ENCODE data around the gene RPAIN. TPM values are rescaled to one million over a fixed set of nuclear protein-coding genes. Genes with fewer than 3 reads are reported as not detected.

The RPAIN gene
- total RNA-seq, 1 donor, result 41.9 TPM

DNA sequence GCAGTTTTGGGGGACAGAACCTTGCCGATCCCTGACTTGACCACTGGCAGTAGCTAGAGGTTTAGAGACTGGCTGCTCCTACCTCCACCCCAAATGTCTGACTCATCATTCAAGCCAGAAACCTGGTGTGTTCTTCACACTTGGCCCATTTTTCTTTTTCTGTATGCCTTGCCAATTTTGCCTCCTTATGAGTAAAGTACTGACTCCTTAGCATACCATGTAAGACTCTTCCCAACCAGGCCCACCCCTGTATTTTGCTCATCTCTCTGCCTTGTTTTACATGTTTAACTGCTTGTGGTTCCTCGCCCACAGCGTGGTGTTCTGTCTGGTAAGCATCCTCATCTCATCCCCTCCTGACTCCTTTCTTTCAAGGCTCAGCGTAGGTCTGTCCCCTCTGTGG lies 38.4 kb upstream of the RPAIN start:
- peak; percentile 47 for DNase-seq (ENCODE audit: low read depth)
- TF ChIP-seq, protein P1, sequence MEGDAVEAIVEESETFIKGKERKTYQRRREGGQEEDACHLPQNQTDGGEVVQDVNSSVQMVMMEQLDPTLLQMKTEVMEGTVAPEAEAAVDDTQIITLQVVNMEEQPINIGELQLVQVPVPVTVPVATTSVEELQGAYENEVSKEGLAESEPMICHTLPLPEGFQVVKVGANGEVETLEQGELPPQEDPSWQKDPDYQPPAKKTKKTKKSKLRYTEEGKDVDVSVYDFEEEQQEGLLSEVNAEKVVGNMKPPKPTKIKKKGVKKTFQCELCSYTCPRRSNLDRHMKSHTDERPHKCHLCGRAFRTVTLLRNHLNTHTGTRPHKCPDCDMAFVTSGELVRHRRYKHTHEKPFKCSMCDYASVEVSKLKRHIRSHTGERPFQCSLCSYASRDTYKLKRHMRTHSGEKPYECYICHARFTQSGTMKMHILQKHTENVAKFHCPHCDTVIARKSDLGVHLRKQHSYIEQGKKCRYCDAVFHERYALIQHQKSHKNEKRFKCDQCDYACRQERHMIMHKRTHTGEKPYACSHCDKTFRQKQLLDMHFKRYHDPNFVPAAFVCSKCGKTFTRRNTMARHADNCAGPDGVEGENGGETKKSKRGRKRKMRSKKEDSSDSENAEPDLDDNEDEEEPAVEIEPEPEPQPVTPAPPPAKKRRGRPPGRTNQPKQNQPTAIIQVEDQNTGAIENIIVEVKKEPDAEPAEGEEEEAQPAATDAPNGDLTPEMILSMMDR (IDR thresholded peaks at IDR 0.05; ENCODE audit: insufficient read depth, low read length), result no peak
- H3K4me3 ChIP-seq (ENCODE audit: low read depth, low read length), result no peak overlapping the region

GRCh38 chr17:5391678-5392077 lies 28.3 kb upstream of the RPAIN start:
- TF ChIP-seq, protein P1 (IDR thresholded peaks at IDR 0.05; ENCODE audit: insufficient read depth, low read length), result no peak
- no peak overlapping the region for H3K4me3 ChIP-seq (ENCODE audit: low read depth, low read length)
- DNase-seq (ENCODE audit: low read depth), result no peak

DNA sequence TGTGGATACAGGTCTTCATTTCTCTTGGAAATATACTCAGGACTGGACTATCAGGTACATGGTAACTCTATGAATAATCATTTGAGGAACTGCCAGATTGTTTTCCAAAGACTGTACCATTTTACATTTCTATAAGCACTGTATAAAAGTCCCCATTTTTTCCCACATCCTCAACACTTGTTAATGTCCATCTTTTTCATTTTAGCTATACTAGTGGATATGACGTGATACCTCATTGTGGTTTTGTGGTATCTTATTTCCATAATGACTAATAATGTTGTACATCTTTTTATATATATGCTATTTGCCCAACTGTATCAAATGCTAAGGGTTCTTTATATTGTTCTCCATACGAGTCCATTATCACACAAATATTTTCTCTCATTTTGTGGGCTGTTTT lies 23.4 kb upstream of the RPAIN start:
- no peak for DNase-seq (ENCODE audit: low read depth)
- no peak overlapping the region for H3K4me3 ChIP-seq (ENCODE audit: low read depth, low read length)
- TF ChIP-seq, protein P1 (IDR thresholded peaks at IDR 0.05; ENCODE audit: insufficient read depth, low read length), result no peak

DNA sequence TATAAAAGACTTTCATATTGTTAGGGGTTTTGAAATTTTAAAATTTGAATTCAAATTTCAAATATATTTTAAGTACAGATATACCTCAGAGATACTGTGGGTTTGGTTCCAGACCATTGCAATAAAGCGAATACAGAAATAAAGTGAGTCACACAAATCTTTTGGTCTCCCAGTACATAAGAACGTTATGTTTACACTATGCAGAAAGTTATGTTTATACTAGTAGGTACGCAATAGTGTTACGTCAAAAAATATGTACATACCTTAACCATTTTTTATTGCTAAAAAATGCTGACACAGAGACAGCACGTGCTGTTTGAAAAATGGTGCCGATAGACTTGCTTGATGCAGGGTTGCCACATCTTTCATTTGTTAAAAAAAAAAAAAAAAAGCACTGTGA lies 20.2 kb upstream of the RPAIN start:
- DNase-seq (ENCODE audit: low read depth), result no peak
- H3K4me3 ChIP-seq (ENCODE audit: low read depth, low read length), result no peak overlapping the region
- TF ChIP-seq, protein P1 (IDR thresholded peaks at IDR 0.05; ENCODE audit: insufficient read depth, low read length), result no peak

DNA sequence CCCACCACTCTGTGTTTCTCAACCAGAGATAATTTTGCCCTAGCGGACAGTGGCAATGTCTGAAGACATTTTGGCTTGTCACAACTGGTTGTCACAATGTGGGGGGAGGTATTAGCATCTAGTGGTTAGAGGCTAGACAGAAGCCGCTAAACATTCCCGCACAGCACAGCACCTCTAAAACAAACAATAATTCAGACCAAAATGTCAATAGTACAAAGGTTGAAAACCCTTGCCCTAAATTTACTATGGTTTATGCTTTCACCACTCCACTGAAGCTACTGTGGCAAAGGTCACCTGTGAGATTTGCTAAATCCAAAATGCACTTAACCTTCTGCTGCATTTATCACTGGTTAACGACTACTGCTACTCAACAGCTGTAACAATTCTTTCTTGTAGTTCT lies 14.6 kb upstream of the RPAIN start:
- H3K4me3 ChIP-seq (ENCODE audit: low read depth, low read length), result no peak overlapping the region
- no peak for DNase-seq (ENCODE audit: low read depth)
- TF ChIP-seq, protein P1 (IDR thresholded peaks at IDR 0.05; ENCODE audit: insufficient read depth, low read length), result no peak

DNA sequence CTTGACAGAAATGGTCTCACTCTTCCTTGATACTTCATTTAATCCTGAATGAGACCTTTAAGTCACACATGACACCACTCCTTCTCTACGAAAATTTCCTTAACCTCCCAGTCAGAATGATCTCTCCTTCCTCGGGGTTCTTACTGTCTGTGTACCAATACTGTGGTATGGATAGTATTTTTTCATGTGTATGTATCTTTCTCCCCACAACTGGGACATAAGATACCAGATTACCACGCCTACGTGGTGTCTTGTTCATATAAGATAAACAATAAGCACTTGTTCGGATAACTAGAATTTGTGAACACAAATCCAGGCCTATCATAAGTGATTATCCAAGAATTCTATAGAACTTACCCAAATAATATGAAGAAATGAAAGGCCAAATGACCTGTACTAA lies 11.8 kb upstream of the RPAIN start:
- H3K4me3 ChIP-seq (ENCODE audit: low read depth, low read length), result no peak overlapping the region
- TF ChIP-seq, protein P1 (IDR thresholded peaks at IDR 0.05; ENCODE audit: insufficient read depth, low read length), result no peak
- no peak for DNase-seq (ENCODE audit: low read depth)

DNA sequence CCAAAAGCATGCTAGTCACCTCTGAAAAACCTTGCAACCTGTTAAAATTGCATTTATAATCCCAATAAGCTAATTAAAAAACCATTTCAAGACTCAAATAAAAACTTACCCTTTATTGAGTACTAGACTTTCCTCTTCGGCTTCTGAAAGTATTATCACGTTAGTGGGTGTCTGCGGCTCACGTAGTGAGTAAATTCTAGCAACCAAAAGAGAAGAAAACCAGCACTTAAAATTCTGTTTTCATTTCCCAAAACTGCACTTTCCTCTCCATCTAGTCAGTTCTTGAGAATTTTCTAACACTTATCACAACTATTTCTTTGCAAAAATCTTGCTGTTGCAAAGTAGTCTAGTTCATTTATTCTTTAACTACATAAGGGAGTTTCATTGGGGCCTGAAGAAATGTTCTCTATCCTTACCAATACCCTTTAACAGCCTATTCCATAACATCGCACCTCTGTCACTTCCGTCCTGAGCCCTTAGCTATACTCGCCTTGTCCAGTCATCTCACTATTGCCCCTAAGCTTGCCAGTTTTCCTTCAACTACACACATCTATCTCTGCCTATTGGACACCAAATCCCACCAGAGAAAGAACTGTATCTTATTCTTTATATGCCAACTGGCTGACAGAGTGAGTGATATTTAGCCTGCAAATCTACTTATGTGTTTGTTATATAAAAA lies 9.2 kb upstream of the RPAIN start:
- TF ChIP-seq, protein P1 (IDR thresholded peaks at IDR 0.05; ENCODE audit: insufficient read depth, low read length), result no peak
- no peak for DNase-seq (ENCODE audit: low read depth)
- no peak overlapping the region for H3K4me3 ChIP-seq (ENCODE audit: low read depth, low read length)
